GM12801 (cell line): ENCODE results near the gene RGPD3.

Source experiments
- CTCF ChIP-seq: IDR thresholded peaks from one replicate; pipeline ENCODE4 v1.5.1; 2011; ENCODE audit warnings: control low read depth; ENCODE audit not compliant: insufficient read length; ENCODE audit errors: extremely low read depth

The RGPD3 gene

DNA sequence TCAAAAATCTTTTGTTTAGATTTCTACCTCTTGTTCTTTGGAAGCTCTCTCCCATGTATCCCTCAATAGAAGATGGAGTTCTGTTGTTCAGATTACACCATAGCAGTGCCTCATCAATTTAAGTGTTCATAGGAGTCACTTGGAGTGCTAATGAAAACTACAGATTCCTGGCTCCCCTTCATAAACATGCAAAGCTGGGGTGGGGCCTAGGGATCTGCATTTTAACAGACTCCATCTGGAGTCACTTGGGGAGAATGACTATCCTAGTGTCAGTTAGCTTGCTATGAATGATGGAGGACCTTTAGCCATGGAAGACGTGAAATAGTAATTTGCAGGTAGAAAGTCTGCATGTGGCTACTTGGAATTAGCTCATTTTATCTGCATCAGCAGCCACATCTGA lies 105.4 kb downstream of the RGPD3 start:
- no peak for TF ChIP-seq CTCF

DNA sequence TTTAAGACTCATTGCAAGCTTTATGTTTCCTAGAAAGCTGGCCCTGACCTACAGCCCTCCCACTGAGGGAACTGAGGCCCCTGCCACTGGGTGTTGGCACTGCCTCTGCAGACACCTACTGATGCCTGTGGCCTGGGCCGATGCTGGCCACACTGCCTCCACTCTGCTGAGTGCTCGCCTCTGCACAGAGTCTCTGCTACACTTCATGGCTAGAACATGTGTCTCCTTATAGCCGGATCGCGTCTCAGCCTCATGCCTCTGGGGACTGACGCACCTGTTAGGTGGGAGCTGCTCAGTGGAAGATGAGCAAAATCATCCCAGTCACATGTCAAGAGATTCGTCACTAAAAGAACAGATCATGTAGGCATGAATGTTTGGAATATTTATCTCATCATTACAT lies 108.7 kb downstream of the RGPD3 start:
- TF ChIP-seq CTCF = no peak

DNA sequence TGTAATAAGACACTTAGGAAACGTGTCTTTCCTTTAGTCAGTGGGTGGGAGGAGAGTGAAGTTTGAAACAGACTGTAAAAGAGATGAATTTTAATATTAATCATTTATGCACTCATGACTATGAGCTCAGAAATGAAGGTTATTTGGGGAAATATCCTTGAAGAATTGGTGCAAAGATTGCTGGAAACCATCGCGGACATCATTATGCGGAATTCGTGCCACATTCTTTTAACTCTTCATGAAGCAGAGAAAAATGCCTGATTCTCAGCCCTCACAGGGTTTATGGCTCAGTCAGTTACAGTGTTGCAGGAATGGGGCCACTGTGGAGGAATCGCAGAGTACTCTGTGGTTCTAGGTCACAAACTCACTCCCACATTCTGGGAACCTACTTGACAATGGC lies 109.7 kb downstream of the RGPD3 start:
- TF ChIP-seq CTCF = no peak

DNA sequence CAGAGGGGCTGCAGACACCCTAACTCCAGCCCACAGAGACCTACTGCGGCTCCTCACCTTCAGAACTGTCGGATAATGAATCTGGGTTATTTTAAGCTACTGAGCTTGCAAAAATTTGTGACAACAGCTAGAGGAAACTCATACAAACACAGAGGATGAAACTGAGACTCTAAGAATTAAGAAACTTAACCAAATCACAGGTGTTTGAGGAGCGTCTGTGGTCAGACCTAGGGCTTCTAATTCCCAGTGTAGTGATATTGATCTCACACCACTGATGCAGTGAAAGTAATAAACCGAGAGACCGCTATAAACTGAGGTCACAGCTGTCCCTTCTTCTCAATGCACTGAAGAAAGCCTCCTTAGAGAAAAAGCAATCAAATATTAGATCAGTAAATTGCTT lies 110.1 kb downstream of the RGPD3 start:
- TF ChIP-seq CTCF = no peak

- TF ChIP-seq CTCF = no peak
Observed at GRCh38 chr2:106356291-106356690, 111.9 kb downstream of the RGPD3 start.

DNA sequence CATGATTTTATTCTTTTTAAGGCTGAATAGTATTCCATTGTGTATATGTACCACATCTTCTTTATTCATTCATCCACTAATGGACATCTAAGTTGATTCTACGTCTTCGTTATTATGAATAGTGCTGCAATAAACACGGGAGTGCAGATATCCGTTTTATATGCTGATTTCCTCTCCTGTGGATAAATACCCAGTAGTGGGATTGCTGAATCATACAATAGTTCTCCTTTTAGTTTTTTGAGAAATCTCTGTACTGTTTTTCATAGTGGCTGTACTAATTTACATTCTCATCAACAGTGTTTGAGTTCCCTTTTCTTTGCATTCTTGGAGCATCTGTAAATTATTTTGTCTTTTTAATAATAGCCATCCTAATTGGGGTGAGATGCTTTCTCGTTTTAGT lies 114.5 kb downstream of the RGPD3 start:
- no peak for TF ChIP-seq CTCF

DNA sequence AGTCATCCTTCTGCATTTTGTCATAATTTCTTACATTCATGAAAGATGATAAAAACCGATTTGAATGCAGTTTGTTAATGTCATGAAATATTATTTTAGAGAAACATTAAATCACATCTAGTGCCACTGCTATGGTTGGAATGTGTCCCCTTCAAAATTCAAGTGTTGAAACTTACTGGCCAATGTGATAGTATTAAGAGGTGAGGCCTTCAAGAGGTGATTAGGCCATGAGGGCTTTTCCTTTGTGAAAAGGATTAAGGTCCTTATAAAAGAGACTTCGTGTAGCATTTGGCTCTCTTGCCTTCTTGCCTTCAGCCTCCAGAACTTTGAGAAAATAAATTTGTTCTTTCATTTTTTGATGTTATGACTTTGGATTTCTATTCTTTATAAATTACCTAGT lies 117.2 kb downstream of the RGPD3 start:
- TF ChIP-seq CTCF = no peak

DNA sequence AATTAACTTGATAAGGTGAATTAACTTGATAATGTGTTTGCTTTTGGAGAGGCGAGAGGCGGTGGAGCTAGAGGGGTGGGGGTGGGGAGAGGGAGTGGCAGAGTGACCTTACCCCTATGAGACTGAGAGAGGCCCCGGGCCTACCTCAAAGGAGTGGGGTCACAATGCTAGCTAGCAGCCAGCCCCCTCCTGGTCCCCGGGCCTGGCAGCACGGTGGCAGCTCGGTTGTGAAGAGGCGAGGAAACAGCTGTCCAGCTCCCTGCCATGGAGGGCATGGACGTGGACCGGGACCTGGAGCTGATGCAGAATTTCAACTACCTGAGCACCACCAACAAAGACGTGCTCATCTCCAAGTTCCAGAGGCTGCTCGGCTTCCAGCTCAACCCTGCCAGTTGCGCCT lies 123.9 kb downstream of the RGPD3 start:
- no peak for TF ChIP-seq CTCF
